Measurements from ENCODE around the gene KCNQ1OT1.

Gene KCNQ1OT1

GRCh38 chr11:2580061-2580421 lies 119.8 kb downstream of the KCNQ1OT1 start:
- DNase-seq, result no peak

- no peak for DNase-seq
Measured at GRCh38 chr11:2579315-2580060, 120.3 kb downstream of the KCNQ1OT1 start.

DNA sequence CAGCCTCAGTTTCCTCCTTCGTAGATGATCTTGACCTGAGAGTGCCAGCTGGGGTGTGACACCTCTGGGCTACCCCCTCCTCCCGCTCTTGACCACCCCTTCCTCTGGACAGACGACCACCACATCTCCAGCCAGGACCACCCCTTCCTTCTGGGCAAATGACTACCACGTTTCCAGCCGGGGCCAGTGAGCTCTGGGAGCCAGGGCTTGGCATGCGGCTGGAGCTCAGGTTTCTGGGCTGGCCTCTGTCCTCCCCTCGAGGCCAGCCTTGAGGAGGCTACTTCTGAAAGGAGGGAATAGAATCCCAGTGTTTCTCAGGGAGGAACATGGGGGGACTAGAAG lies 120.9 kb downstream of the KCNQ1OT1 start:
- no peak for DNase-seq

DNA sequence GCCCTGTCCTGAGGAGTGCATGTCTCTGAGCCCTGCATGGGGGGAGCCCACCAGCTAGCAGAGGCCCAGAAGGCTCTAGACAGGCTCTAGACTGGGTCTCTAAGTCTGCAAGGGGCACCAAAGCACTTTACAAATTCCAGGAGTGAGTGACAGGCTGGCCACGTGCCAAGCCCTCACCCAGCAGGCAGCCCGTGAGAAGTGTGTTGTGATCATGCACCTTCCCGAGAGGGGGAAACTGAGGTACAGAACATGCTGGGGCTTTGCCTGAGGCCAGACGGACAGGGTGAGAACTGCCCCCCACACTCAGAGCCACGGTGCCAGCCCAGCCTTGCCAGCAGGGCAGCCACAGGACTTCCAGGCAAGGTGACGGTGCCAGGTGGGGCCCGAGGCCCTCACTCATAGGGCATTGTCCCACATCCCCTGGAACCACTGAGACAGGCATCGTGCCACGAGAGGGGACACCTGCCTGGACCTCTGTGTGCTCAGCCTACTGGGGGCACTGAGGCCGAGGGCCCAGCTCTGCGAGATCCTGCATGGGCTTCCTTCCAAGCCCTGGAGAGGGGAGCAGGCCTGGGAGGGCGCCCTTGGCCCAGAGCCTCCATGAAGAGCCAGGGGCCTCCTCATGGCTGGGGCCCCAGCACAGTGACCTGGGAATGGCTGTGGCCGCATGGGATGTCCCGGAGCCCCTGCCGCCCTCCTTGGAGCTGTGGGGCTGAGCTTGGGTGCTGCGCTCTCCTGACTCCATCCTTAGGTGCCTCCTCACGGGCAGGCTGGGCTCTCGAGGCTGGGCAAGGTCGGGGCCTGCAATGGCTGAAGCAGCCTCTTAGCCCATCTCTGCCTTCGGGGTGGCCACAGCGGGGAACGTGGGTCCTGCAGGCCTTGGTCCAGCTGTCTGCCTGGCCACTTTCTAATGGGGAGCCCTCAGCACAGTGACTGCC lies 121.5 kb downstream of the KCNQ1OT1 start:
- no peak for DNase-seq

DNA sequence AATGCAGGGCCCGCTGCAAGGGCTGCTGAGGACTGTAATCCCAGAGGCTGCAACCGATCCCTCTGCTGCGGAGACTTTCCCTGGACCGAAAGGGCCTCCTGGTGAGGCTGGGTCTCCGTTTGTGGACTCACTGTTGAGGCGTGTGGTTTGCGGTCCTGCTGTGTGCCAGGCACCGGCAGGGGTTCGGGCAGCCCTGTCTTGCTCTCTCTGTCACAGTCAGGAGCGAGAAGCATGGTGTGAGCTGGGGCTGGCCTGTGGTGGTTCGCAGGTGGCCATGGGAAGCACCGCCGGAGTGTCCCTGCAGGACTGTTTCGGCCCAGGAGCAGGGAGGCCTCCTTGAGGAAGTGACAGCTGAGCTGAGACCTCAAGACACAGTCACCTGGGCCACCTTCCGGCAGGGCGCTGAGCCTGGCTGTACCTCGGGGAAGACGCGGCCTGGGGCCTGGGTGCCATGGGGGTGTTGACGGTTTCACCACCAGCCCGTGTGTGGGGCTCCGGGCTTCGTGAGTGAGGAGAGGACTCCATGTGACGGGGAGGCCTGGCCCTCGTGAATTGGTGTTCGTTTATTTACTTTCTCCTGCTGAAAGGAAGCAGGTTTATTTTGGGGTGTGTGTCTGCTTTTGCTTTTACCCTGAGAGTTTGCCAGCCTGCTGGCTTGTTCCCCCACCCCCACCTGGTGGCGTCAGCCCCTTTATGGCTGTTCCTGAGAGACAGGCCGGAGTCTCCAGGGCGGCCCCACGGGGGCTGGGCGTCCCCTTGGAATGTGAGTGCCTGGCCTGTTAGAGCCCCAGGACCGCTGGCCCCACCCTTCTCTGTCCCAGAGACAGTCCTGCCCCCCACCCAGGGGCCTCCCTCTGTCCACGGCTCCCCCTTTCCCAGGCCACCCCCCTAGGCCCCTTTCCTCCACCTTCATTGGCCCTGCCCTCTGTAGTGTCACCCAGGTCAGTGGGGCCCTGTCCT lies 122.5 kb downstream of the KCNQ1OT1 start:
- no peak for DNase-seq

DNA sequence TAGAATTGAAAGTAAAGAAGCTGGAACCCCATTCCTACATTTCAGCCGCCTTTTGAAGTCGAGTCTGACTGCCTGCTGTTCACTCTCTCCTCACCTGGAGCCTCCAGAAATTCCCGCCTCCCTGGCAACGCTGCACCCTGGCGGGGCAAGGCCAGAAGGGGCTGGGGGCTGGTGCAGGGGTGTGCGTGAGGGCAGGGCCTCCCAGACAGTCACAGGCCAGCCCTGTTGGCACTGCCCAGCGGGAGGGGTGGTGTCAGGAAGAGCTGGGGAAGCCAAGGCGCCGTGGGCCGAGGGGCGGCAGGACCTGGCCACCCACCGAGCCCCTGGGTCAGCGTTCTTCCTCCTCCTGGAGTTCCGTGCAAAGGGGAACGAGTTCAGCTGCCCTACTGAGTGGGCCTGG lies 123.2 kb downstream of the KCNQ1OT1 start:
- DNase-seq, result no peak

DNA sequence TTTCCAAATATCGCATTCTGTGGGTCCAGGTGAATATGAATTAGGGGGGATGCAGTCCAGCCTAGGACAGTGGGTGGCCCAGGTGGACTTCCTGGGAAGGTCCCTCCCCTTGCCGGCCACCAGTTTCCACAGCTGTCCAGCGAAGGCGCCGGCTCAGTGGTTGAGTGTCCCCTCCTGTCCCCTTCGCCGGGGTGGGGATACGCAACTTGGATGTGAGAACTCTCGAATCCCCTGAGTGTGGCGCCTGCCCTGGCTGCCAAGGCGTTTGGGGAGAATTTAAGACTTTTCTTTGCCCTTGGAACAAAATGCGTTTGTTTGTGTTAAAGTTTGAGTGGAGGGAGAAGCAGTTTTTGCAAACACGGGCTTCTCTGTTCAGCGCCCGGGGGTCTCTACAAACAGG lies 123.7 kb downstream of the KCNQ1OT1 start:
- DNase-seq, result no peak

DNA sequence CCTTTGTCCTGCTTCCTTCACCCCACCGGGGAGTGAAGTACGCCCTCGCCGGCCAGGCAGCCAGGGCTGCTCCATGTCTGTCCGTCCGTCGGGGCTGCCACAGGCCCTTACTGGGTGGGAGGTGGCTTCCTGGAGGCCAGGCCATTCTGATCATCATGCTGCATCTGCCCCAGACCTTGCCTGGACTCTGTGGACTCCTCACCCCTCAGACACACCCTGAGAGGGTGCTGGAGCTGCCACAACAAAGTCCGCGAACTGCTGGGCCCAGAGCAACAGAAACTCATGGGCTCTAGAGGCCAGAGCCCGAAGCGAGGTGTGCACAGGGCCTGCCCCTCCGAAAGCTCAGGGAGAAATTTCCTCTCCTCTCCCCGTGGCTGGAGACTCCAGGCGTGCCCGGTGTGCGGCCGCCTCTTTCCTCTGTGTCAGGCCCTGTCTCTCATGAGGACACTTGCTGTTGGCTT lies 124.2 kb downstream of the KCNQ1OT1 start:
- no peak for DNase-seq

DNA sequence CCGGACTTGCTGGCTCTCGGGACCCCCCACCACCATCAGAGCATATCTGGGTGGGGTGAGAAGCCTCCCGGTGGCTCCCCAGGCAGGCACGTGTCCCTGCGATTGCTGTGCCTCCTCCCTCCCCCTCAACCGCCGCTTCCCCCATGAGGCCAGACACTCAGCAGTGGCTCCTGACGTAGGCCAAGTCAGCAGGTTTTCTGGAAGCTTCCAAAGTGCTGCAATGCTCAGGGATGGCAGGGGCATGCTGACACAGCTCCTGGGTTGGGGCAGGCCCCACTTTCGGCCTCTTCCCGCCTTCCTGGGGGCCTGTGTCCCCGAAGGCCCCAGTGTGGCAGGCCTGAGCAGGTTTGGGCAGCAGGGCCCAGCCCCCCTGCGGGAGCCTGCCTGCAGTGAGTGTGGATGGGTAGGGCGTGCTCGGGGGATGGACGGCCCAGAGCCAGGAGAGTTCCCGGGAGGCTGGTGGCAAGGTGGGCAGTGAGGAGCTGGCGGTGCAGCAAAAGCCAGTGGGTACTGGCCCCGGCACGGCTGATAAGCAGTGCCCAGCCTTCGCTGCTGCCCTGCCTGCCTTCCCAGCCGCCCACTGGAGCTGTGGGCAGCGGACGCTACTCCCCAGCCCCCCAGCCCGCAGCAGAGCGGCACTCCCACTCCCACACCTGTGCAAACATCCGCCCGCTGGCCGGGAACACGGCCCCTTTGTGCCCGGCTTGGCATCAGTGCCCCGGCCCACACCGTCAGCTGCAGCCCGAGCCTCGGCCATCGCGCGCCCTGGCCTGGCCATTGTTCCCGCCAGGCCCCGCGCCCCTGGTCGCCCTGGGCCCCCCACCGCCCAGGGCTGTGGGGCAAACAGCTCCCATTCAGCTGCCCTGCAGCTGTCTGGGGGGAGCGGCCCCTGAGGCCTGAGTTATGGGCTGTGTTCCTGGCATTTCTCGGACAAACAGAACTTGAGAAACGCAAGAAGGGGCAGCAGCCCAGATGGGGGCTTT lies 125.0 kb downstream of the KCNQ1OT1 start:
- no peak for DNase-seq

DNA sequence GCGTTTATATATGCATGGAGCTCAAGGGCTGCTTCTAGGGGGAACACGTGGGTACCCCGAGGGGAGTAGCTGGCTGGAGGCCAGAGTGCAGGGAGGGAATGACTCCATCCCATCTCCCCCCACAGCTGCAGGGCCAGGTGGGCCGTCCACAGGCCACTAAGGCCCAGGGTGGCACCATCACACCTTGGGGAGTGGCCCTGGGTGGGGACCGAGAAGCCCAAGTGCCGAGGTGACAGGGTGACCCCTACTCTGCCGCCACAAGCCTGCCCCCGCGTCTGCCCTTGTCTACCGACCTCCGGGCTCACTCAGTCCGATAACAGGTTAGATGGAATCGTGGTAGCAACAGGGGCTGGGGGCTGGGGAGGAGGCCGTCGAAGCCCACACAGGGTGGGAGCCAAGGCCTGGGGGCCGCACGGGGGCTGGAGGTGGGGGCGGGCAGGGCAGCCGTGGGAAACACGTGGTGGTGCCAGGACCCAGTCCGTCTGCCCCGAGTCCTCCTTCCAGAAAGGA lies 125.7 kb downstream of the KCNQ1OT1 start:
- no peak for DNase-seq

- DNase-seq, result no peak
Measured at GRCh38 chr11:2573240-2574042, 126.4 kb downstream of the KCNQ1OT1 start.

- no peak for DNase-seq
Measured at GRCh38 chr11:2572491-2573239, 127.1 kb downstream of the KCNQ1OT1 start.

DNA sequence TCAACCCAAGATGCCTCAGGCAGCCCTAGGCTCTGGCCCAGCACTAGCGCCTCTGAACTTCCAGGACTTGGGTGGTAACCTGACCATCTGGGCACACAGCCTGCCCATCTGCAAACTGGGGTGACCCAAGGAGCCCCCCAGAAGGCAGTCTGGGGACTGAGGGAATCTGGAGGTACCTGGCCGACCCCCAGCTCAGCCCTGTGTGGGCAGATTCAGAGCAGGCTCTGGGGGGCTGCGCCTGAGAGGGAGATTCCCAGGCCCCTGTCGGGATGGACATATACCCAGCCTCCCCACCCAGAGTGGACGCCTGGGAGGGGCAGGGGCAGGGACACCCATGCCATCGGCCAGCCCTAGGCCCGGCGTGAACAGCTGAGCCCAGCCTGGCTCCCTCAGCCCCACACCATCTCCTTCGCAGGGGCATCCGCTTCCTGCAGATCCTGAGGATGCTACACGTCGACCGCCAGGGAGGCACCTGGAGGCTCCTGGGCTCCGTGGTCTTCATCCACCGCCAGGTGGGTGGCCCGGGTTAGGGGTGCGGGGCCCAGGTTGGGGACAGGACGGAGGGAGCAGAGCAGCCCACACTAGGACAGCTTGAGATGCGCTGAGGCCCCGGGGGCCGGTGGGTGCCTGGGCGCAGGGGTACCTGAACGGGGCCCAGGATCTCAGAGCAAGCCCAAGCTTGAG lies 128.1 kb downstream of the KCNQ1OT1 start:
- DNase-seq, result no peak

- DNase-seq, result no peak
Measured at GRCh38 chr11:2570841-2571597, 128.8 kb downstream of the KCNQ1OT1 start.

- DNase-seq, result no peak
Measured at GRCh38 chr11:2570211-2570811, 129.5 kb downstream of the KCNQ1OT1 start.

- DNase-seq, result no peak
Measured at GRCh38 chr11:2569731-2570210, 130.0 kb downstream of the KCNQ1OT1 start.

GRCh38 chr11:2569321-2569721 lies 130.5 kb downstream of the KCNQ1OT1 start:
- DNase-seq, result no peak

Data from activated CD4-positive, alpha-beta T cell treated with anti-CD3 and anti-CD28 coated beads, Interleukin-2, Interleukin-6, amounts not matched to agents 100 ng/mL and 50 ng/mL, durations not matched to agents 16 hours and 8 hours (primary cell).